HG03060 (cell line): ENCODE data around the gene AHI1.
"Not testable (repeated sequence)": the region's sequence is repeated elsewhere in the genome, so short reads cannot be mapped to it uniquely, and the experiment has no call there.

Source experiments
- ATAC-seq: cut with Tn5 transposase; IDR thresholded peaks from one replicate; pipeline ENCODE4 v1.9.1; 2021; ENCODE audit warnings: low read depth, moderate number of reproducible peaks; ENCODE audit not compliant: unreplicated experiment

The AHI1 gene

DNA sequence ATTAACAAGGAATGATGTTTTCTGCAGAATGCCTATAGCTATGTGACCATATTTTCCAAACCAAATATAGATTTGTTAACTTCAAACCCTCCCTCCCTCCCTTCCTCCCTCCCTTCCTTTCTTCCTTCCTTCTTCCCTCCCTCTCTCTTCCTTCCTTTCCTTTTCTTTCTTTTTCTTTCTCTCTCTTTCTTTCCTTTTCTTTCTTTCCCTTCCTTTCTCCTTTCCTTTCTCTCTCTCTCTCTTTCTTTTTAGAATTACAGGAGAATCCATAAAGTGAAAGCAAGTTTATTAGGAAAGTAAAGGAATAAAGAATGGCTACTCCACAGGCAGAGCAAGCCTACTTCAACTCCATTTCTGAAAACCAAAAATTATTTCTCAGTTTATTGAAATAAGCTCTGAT is 153.0 kb downstream of the AHI1 start:
- ATAC-seq = no peak

GRCh38 chr6:135339920-135340319 is 157.6 kb downstream of the AHI1 start:
- not testable (repeated sequence) for ATAC-seq

GRCh38 chr6:135334169-135334568 is 163.4 kb downstream of the AHI1 start:
- no peak for ATAC-seq

DNA sequence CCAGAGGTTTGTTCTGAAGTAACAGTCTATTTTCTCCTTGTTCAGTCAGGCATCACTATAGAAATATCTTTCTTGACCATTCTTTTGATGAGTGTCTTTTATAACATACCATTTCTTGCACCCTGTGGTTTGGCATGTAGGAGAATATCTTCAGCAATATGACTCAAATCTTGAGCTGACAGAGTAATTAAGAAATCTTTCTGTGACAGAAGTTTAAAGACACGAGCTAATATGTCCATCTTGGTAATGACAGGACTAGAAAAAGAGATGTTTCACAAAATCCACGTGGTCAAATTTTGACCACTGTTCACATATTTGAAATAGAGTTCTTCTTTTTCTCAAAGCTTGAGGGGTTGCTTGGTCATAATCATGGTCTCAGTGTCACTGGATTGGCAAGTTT is 166.5 kb downstream of the AHI1 start:
- ATAC-seq = no peak

- peak; percentile 89 for ATAC-seq
Measured at GRCh38 chr6:135329851-135330803, 167.4 kb downstream of the AHI1 start.

DNA sequence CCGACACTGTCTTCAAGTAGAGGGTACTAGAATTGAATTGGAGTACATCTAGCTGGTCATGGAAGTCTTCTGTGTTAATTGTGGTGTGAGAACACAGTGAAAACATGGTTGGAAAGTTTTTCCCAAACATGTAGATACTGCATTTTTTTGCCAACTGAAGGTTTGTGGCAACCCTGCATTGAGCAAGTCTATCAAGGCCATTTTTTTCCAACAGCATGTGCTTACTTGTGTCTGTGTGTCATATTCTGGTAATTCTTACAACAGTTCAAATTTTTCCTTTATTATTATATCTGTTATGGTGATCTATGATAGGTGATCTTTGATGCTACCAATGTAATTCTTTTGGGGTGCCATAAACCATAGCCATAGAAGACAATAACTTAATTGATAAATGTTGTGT is 169.4 kb downstream of the AHI1 start:
- no peak for ATAC-seq

GRCh38 chr6:135325624-135326424 is 171.7 kb downstream of the AHI1 start:
- ATAC-seq = no peak

DNA sequence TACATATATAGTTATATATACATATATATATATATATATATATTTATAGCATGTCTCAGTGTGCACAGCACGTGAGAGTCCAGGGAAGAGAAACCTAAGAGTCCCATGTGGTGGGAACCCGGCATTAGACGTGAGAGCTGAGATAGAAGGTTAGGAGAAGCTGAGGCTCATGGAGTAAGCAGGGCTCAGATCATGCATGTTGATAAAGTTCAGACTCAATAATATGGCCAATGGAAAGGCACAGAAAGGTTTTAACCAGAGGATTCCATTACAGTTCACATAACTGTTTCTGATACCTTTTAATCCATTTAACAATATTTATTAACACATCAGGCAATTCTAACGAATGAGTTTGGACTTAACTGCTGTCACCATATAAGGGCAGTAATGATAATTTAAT is 173.0 kb downstream of the AHI1 start:
- ATAC-seq = no peak

DNA sequence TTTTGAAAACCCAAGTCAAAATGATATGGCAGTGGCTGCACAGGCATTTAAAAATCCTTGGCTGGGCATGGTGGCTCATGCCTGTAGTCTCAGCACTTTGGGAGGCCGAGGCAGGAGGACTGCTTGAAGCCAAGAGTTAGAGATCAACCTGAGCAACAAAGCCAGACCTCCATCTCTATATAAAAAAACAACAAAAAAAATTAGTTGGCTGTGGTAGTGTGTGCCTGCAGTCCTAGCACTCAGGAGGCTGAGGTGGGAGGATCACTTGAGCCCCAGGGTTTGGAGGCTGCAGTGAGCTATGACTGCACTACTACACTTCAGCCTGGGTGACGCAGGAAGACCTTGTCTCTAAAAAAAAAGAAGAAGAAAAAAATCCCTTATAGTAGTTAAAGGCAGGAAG is 173.6 kb downstream of the AHI1 start:
- no peak for ATAC-seq

- ATAC-seq = peak; percentile 90
Measured at GRCh38 chr6:135323202-135323668, 174.3 kb downstream of the AHI1 start.

- ATAC-seq = peak; percentile 40
Measured at GRCh38 chr6:135322427-135323201, 174.9 kb downstream of the AHI1 start.

DNA sequence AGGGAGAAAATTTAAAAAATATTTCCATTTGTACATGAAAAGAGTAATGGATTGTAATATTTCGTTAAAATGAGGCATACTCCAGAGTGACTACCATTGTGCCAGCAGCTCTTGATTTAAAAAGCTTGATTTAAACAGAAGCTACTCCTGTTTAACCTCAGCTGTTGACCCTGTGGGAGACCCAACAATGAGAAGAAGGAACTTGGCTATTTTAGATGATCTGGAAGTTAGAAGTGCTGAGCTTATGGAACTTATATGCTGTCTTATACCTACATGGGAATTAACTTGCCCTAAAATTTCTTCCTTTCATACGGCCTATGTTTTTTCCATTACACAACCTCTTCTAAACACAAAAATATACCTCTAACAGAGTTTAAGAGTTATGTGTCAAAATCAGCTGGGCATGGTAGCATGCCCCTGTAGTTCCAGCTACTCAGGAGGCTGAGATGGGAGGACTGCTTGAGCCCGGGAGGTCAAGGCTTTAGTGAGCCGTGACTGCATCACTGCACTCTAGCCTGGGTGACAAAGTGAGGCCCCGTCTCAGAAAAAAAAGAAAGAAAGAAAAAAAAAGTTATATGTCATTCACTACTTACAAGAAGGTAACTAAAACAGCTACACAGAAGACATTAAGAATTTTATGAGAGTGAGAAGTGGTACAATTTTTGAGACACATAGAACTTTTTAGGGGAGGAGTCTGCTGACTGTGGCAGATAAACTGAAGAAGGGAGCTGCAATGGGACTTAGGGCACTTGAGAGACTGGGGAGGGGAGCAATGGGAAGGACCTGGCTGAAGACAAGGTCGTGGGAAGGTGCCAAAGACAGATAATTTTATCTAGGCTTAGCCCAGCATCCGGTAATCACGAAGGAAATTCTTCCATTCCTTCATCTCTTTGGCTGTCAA is 176.6 kb downstream of the AHI1 start:
- no peak for ATAC-seq

DNA sequence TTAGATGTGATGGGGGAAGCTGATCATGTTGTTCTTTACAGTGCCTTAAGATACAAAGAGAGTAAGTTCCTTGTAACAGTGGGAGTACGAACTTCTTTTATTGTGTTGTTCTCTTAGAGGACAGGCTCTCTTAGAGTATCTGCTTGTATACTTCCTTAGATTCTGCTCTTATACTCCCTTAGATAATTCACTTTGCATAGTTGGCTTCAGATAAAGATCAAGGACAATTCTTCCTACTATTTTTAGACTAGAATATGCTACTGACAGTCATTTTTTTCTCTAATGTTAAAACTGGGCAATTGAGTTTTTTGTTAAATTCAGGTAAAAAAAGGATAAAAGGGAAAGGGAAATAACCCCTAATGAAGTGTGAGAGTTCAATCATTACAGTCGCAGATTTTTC is 177.7 kb downstream of the AHI1 start:
- ATAC-seq = no peak

GRCh38 chr6:135318738-135319469 is 178.6 kb downstream of the AHI1 start:
- ATAC-seq = no peak

DNA sequence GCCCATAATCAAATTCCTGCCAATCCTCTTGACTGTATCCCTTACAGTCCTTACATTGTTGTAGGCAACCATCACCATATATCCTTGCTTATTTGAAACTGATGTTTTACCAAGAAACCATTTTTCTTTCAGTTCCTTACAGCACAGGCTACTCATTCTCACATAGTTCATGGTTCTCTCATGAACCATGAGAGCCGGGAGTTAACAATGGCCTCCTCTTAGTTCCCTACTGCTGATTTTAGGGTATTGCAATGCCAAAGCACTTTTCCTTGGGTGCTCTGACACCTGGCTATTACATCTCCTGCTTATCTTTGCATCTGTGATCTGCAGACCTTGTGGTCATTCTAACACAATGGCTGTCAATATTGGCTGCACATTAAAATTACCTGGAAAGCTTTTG is 183.0 kb downstream of the AHI1 start:
- ATAC-seq = no peak

DNA sequence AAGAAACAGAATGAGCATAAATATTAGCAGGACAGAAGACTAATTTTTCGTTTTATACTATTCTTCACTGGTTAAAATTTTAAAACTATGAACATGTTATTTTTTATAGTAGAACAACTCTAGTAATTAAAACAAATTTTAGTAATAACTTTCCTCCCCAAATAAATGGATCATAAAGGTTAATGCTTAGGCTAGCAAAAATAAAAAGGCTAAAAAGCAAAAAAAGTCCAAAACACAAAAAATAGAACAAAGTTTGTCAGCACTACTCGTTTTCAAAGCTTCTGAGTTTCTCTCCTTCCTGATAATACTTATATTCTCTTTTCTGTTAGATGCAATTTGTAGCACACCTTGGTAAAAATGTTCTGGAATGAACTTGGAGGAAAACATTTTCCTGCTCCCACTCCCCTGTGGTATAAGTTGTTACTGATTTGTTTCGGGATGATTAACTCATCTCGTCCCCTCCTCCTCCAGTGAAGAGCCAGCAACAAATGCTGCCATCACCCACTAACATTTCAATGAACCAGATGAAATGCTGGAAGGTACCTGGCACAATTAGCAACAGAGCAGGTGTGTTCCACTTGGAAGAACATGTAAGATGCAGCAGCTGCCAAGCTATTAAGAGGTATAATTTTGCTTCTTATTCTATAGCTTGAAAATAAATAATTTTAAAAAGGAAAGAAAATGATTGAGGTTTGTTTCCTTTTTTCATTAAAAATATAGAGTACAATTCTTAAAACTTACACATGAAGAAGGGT is 185.9 kb downstream of the AHI1 start:
- no peak for ATAC-seq

DNA sequence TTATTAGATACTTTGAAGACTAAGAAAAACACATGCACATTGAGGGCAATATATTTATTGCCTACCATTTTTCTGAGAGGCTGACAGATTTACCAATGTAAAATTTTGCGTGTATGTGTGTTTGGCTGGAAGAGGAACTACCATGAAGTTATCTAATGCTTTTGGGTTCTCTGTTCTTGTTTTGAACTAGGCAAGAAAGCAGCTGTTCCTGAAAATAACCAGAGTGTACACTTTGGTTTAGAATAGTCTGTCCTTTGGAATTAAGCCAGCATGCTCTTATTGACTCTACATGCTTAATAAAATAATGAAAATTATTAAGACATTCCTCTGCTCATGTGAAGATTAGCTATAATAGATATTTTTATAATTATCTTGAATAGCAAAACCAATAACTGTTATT is 187.2 kb downstream of the AHI1 start:
- ATAC-seq = no peak

- ATAC-seq = no peak
Measured at GRCh38 chr6:135306740-135307420, 190.7 kb downstream of the AHI1 start.
